Measurements from ENCODE around the gene MTUS2. TPM values are rescaled to one million over a fixed set of nuclear protein-coding genes. Genes with fewer than 3 reads are reported as not detected.

Gene MTUS2
- total RNA-seq, 1 donor from 2014 or later = 0.67 TPM

DNA sequence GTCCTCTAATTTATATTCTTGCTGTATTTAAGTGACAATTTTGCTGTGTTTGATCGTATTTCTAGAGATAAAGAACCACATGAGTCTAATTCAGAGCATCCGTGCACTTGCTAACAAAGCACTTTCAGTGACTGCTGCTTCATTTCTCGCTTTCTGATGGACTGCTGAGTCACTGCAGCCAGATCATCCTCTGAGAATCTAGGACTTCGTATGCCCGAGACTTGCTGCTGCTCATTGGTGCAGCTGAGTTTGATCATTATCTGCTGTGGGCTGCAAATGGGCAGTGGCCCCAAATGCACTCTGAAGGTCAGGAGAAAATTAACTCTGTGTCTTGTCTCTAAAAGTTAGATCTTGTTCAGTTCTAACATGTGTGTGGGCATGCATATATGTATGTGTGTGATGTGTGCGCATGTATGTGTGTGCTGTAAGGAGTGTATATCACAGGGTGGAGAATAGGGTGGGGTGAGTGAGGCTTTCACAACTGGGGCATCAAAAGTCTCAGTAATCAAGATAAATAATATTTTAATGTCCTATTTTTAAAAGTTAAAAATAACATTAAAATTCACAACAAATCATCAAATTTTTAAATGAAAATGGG, 342.6 kb downstream of the MTUS2 start:
- Mint-ChIP-seq H3K27ac (peak overlapping the region; percentile 78), H3K4me3 (no peak overlapping the region), H3K9me3 (no peaks in the 10 kb centered on the region), H3K27me3 (ENCODE audit: insufficient read depth, low read depth) (no peaks in the 10 kb centered on the region), H3K36me3 (no peaks in the 10 kb centered on the region), H3K4me1 (peaks cover 3% of the 10 kb centered on the region)
- no peak overlapping the region for H3K4me2 ChIP-seq
- H3K9ac ChIP-seq = no peak overlapping the region
- H3K27me3 ChIP-seq = no peaks in the 10 kb centered on the region
- TF ChIP-seq EZH2phosphoT487 (IDR thresholded peaks at IDR 0.05) (no peak), CTCF (IDR thresholded peaks at IDR 0.05) (no peak), EZH2 (IDR thresholded peaks at IDR 0.05) (no peak)
- H4K20me1 ChIP-seq (ENCODE audit: low read depth) = no peaks in the 10 kb centered on the region
- no peaks in the 10 kb centered on the region for H3K79me2 ChIP-seq (ENCODE audit: low read depth)
- H3K36me3 ChIP-seq = no peaks in the 10 kb centered on the region
- H3K9me3 ChIP-seq (ENCODE audit: low read depth) = no peaks in the 10 kb centered on the region
- no peak overlapping the region for H3K27ac ChIP-seq
- no peaks in the 10 kb centered on the region for H3K4me1 ChIP-seq
- H3F3A ChIP-seq (ENCODE audit: low read depth) = no peaks in the 10 kb centered on the region
- no peak overlapping the region for H3K4me3 ChIP-seq
- no peak overlapping the region for H2AFZ ChIP-seq (replicated peaks)
- DNase-seq (ENCODE audit: low spot score) = no peak

- Mint-ChIP-seq H3K27me3 (ENCODE audit: insufficient read depth, low read depth) (no peaks in the 10 kb centered on the region), H3K27ac (no peak overlapping the region), H3K4me3 (no peak overlapping the region), H3K9me3 (no peaks in the 10 kb centered on the region), H3K4me1 (peaks cover 3% of the 10 kb centered on the region), H3K36me3 (no peaks in the 10 kb centered on the region)
- no peak for DNase-seq (ENCODE audit: low spot score)
- no peak overlapping the region for H3K9ac ChIP-seq
- H3K9me3 ChIP-seq (ENCODE audit: low read depth) = no peaks in the 10 kb centered on the region
- H2AFZ ChIP-seq (replicated peaks) = peak overlapping the region; percentile 28
- H3K27ac ChIP-seq = no peak overlapping the region
- no peaks in the 10 kb centered on the region for H3K79me2 ChIP-seq (ENCODE audit: low read depth)
- no peaks in the 10 kb centered on the region for H3K4me1 ChIP-seq
- no peaks in the 10 kb centered on the region for H3F3A ChIP-seq (ENCODE audit: low read depth)
- H3K36me3 ChIP-seq = no peaks in the 10 kb centered on the region
- no peaks in the 10 kb centered on the region for H4K20me1 ChIP-seq (ENCODE audit: low read depth)
- H3K4me2 ChIP-seq = no peak overlapping the region
- TF ChIP-seq EZH2 (IDR thresholded peaks at IDR 0.05) (no peak), EZH2phosphoT487 (IDR thresholded peaks at IDR 0.05) (no peak), CTCF (IDR thresholded peaks at IDR 0.05) (no peak)
- no peak overlapping the region for H3K4me3 ChIP-seq
- no peaks in the 10 kb centered on the region for H3K27me3 ChIP-seq
Observed at GRCh38 chr13:29164116-29164515, 344.0 kb downstream of the MTUS2 start.

DNA sequence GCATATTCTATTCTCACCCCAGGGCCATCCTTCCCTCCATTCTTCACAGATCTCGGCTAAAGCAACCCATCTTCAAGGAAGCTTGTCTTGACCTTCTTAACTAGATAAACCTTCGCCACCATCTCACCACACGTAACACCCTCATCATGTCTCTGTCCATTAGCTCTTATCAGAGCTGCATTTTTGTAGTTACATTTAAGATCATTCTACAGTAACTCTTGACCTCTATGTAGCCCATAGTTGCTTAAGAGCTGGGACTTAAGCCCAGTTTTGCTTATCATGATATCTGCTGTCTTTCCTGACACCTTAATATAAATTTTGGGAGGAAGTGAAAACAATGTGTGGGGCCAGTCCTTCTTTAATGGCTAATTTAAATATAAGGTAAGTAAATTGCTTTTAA, 345.1 kb downstream of the MTUS2 start:
- H4K20me1 ChIP-seq (ENCODE audit: low read depth) = no peaks in the 10 kb centered on the region
- no peak overlapping the region for H3K27ac Mint-ChIP-seq
- H3K36me3 Mint-ChIP-seq = no peaks in the 10 kb centered on the region
- H3F3A ChIP-seq (ENCODE audit: low read depth) = no peaks in the 10 kb centered on the region
- peaks cover 3% of the 10 kb centered on the region for H3K4me1 Mint-ChIP-seq
- no peaks in the 10 kb centered on the region for H3K4me1 ChIP-seq
- H3K4me2 ChIP-seq = no peak overlapping the region
- H2AFZ ChIP-seq (replicated peaks) = no peak overlapping the region
- TF ChIP-seq CTCF (IDR thresholded peaks at IDR 0.05) (no peak), EZH2phosphoT487 (IDR thresholded peaks at IDR 0.05) (no peak), EZH2 (IDR thresholded peaks at IDR 0.05) (no peak)
- H3K9ac ChIP-seq = no peak overlapping the region
- no peaks in the 10 kb centered on the region for H3K36me3 ChIP-seq
- H3K79me2 ChIP-seq (ENCODE audit: low read depth) = no peaks in the 10 kb centered on the region
- H3K27me3 ChIP-seq = no peaks in the 10 kb centered on the region
- H3K27ac ChIP-seq = no peak overlapping the region
- no peaks in the 10 kb centered on the region for H3K27me3 Mint-ChIP-seq (ENCODE audit: insufficient read depth, low read depth)
- no peak overlapping the region for H3K4me3 Mint-ChIP-seq
- no peaks in the 10 kb centered on the region for H3K9me3 Mint-ChIP-seq
- no peak for DNase-seq (ENCODE audit: low spot score)
- H3K4me3 ChIP-seq = no peak overlapping the region
- H3K9me3 ChIP-seq (ENCODE audit: low read depth) = no peaks in the 10 kb centered on the region

Measured in neural progenitor cell (in vitro differentiated cells).